Activated CD8-positive, alpha-beta memory T cell treated with anti-CD3 and anti-CD28 coated beads, Interleukin-2, amount 10 ng/mL, durations not matched to agents 7 days and 5 days (primary cell): ENCODE measurements around the gene PHF12. TPM values are rescaled to one million over a fixed set of nuclear protein-coding genes. Genes with fewer than 3 reads are reported as not detected.
A peak's percentile ranks its signal among the peaks of the same experiment; 100 is the strongest.

Experiments
- ATAC-seq: fragments of 150-1000 bp; cut with Tn5 transposase; one replicate; pipeline ENCODE4 v1.10.0; 2021; ENCODE audit warnings: moderate library complexity
- CTCF ChIA-PET: fragments of 350-600 bp; sonication (Branson Sonifier 250); formaldehyde crosslinking; loops from one replicate; lab custom pipeline; 2021; ENCODE audit warnings: antibody characterized with exemption; lab: Charles Lee
- DNase-seq: peaks from one replicate; pipeline ENCODE4 v3.0.0-alpha.2; 2020
- H3K27ac Mint-ChIP-seq: one replicate; pipeline ENCODE4 v1.8.0; 2021; ENCODE audit warnings: mild to moderate bottlenecking, mixed read lengths
- H3K27me3 Mint-ChIP-seq: one replicate; pipeline ENCODE4 v1.8.0; 2021; ENCODE audit warnings: mixed read lengths
- H3K36me3 Mint-ChIP-seq: one replicate; pipeline ENCODE4 v1.8.0; 2021; ENCODE audit warnings: mild to moderate bottlenecking, mixed read lengths
- H3K4me1 Mint-ChIP-seq: one replicate; pipeline ENCODE4 v1.8.0; 2021; ENCODE audit warnings: mixed read lengths
- H3K4me3 Mint-ChIP-seq: one replicate; pipeline ENCODE4 v1.8.0; 2021; ENCODE audit warnings: mild to moderate bottlenecking, moderate library complexity, mixed read lengths
- H3K9me3 Mint-ChIP-seq: one replicate; pipeline ENCODE4 v1.8.0; 2022; ENCODE audit warnings: low read depth, mixed read lengths
- total RNA-seq, 2 experiments: library from RNA; stranded (reverse); gene quantifications; one replicate each; pipeline ENCODE4 v1.2.3, GENCODE V29; 2021

PHF12 gene
- total RNA-seq, 2 experiments from 2014 or later = 79.5 to 85.8 TPM

DNA sequence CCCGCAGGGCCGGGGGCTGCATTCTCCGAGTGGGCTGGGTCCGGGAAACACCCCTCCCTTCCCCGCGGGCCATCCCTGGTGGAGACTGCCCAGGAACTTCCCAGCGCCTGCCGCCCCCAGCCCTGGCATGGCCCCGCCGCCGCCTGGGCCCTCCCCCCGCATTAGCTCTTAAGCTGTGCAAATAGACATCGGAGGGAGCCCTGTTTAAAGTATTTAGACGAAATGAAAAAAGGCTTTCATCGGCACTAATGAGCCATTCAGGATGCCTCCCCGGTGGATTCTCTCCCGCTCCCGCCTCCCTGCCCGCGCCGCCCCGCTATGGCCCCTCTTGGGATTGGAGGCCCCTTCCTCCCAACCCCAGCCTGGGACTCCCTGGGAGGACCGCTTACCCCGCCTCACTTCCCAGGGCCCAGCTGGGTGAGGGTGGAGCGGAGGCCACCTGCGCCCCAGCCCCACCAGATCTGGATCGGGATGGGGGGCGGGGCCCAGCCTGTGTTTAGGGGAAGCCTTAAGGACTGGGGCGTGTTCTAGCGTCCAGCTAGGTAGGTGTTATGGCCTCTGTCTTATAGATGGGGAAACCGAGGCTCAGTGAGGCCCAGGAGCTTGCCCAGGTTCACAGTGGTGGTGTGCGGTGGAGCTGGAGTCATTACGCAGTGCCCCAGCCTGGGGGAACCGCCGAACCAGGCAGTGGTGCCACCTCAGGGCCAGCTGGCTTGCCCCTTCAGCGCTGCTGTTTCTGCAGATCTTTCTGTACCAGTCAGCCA is 34.8 kb upstream of the PHF12 start:
- Mint-ChIP-seq H3K4me1 (peaks cover 21% of the 10 kb centered on the region), H3K27ac (no peak overlapping the region), H3K4me3 (no peak overlapping the region), H3K36me3 (no peaks in the 10 kb centered on the region), H3K9me3 (no peaks in the 10 kb centered on the region), H3K27me3 (no peaks in the 10 kb centered on the region)
- ATAC-seq (no peak), DNase-seq (no peak)
- CTCF ChIA-PET = interaction anchor here (0.7 to 1.8 kb wide), 2 partner anchors 20 to 131 kb away, joined by 3 to 11 read pairs; no protein-coding TSS in a partner anchor

DNA sequence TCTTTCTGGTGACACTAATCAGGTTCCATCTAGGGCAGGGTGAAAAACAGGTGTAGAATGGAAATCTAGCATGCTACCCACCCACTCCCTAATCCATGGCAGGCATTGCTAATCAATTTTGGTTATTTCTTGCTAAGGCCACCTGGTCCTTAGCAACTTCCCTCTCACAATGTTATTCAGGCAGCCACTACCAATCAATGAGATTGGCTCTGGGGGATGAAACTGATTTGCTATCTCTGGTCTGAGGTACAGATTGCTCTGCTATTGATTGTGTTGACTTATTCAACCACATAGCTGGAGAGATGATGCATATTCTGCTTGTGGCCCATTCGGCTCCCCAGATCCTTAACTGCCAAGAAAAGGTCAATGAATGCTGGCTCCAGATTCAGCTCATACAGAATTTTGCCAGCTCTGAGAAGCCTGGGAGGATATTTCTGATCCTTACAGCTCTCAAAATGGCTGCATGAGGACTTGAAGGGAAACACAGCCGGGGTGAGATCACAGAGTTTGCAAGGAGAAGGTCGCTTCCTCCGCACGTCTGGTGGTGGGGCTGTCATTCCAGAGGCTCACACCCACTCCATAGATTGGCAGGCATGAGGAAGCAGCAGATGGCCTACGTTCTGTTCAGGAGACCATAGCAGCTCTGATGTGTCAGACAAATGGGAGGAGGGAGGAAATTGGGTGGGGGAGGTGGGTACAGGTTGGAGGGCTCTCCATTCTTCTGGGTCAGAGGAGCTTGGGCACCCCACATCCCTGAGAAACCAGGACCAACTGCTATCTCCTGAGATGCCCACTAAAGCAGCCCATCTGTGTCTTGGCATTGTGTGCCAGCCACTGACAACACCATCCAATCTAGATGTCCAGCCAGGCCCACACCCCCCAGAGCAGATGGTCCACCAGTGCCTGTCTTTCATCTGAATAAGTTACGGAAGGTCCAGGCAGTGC is 32.2 kb upstream of the PHF12 start:
- peak overlapping the region; percentile 89 for H3K27ac Mint-ChIP-seq
- CTCF ChIA-PET = interaction anchor here (0.6 to 1.5 kb wide), 6 partner anchors 10 to 236 kb away, joined by 3 to 7 read pairs (median 4); no protein-coding TSS in a partner anchor
- no peaks in the 10 kb centered on the region for H3K36me3 Mint-ChIP-seq
- ATAC-seq (no peak), DNase-seq (no peak)
- no peaks in the 10 kb centered on the region for H3K27me3 Mint-ChIP-seq
- H3K4me3 Mint-ChIP-seq = no peak overlapping the region
- no peaks in the 10 kb centered on the region for H3K9me3 Mint-ChIP-seq
- peaks cover 21% of the 10 kb centered on the region for H3K4me1 Mint-ChIP-seq

- no peaks in the 10 kb centered on the region for H3K9me3 Mint-ChIP-seq
- no peak overlapping the region for H3K4me3 Mint-ChIP-seq
- CTCF ChIA-PET = interaction anchor here (1.2 to 3.1 kb wide), 5 partner anchors 12 to 135 kb away, joined by 4 to 22 read pairs (median 6); no protein-coding TSS in a partner anchor
- no peaks in the 10 kb centered on the region for H3K36me3 Mint-ChIP-seq
- peak; percentile 84 for DNase-seq
- peak; percentile 93 for ATAC-seq
- no peaks in the 10 kb centered on the region for H3K27me3 Mint-ChIP-seq
- H3K27ac Mint-ChIP-seq = peak overlapping the region; percentile 89
- H3K4me1 Mint-ChIP-seq = peaks cover 21% of the 10 kb centered on the region
Measured at GRCh38 chr17:28982131-28982793, 30.9 kb upstream of the PHF12 start.

- H3K27ac Mint-ChIP-seq = no peak overlapping the region
- H3K4me3 Mint-ChIP-seq = no peak overlapping the region
- no peak for ATAC-seq
- CTCF ChIA-PET = interaction anchor here (0.9 to 1.5 kb wide), 3 partner anchors 12 to 139 kb away, joined by 3 to 5 read pairs (median 4); no protein-coding TSS in a partner anchor
- no peaks in the 10 kb centered on the region for H3K9me3 Mint-ChIP-seq
- H3K27me3 Mint-ChIP-seq = no peaks in the 10 kb centered on the region
- H3K4me1 Mint-ChIP-seq = peaks cover 19% of the 10 kb centered on the region
- DNase-seq = no peak
- H3K36me3 Mint-ChIP-seq = no peaks in the 10 kb centered on the region
Measured at GRCh38 chr17:28978356-28978964, 27.1 kb upstream of the PHF12 start.

DNA sequence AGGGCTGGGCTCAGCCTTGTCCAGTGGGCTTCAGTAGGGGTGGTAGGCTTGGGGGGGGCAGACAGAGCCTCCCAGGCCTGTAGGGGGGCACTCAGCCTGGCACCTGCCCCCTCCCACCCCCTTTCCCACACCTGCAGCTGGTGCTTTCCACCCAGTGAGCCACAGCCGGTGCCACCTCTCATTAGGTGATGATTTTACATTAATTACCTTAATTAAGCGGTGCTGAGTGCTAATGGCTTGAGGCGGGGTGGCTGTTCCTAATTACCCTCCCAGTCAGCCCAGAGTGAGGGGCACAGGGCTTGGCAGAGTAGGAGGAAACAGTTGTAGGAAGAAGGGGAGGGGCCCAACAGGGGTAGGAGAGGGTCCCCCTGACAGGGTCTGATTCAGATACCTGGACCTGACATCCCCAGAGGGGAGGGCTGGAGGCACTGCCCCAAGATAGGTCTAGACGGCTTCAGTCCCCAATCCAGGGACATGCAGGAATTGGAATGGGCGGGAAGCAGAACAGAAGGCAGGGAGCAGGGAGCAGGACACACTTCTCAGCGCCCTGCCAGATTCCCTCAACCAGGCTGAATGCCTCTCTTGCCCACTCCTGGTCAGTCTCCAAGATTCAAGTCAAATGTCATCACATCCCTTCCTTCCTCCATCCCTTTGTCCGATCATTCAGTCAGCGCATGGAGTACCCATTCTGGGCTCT is 26.5 kb upstream of the PHF12 start:
- no peak overlapping the region for H3K27ac Mint-ChIP-seq
- H3K4me1 Mint-ChIP-seq = peaks cover 12% of the 10 kb centered on the region
- CTCF ChIA-PET = interaction anchor here (0.9 to 1.5 kb wide), 3 partner anchors 12 to 139 kb away, joined by 3 to 5 read pairs (median 4); no protein-coding TSS in a partner anchor

DNA sequence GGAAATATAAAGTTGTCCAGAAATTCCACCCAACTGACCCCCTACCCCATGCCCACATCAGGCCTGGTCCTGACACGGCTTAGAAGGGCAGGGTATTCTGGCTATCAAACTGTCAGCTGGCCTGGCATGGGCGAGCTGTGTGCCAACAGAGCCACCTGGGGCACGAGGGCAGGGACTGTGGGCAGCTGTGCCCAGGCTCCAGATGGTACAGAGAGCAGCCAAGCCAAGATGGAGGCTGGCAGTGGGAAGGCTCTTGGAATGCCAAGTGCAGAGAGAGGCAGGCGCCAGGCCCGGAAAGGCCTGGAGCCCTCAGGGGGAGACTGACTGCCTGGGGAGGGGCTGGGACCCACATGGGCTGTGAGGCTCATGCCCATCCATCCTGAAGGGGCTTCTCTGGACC is 24.3 kb upstream of the PHF12 start:
- DNase-seq (no peak), ATAC-seq (no peak)
- CTCF ChIA-PET = interaction anchor here (1.1 kb wide), 1 partner anchor 10 kb away, joined by 6 read pairs; no protein-coding TSS in a partner anchor
- no peaks in the 10 kb centered on the region for H3K4me1 Mint-ChIP-seq
- H3K27me3 Mint-ChIP-seq = no peaks in the 10 kb centered on the region
- H3K36me3 Mint-ChIP-seq = no peaks in the 10 kb centered on the region
- H3K27ac Mint-ChIP-seq = no peak overlapping the region
- no peak overlapping the region for H3K4me3 Mint-ChIP-seq
- H3K9me3 Mint-ChIP-seq = no peaks in the 10 kb centered on the region

More for the DNA sequence above, 26.5 kb upstream of the PHF12 start:
- DNase-seq (no peak), ATAC-seq (no peak)
- no peaks in the 10 kb centered on the region for H3K27me3 Mint-ChIP-seq
- H3K36me3 Mint-ChIP-seq = no peaks in the 10 kb centered on the region
- H3K4me3 Mint-ChIP-seq = no peak overlapping the region
- no peaks in the 10 kb centered on the region for H3K9me3 Mint-ChIP-seq

- CTCF ChIA-PET = interaction anchor here (1.1 kb wide), 1 partner anchor 9 kb away, joined by 6 read pairs; no protein-coding TSS in a partner anchor
- no peak for ATAC-seq
- Mint-ChIP-seq H3K9me3 (no peaks in the 10 kb centered on the region), H3K36me3 (no peaks in the 10 kb centered on the region), H3K4me1 (no peaks in the 10 kb centered on the region), H3K4me3 (no peak overlapping the region), H3K27me3 (peaks cover 3% of the 10 kb centered on the region), H3K27ac (no peak overlapping the region)
- DNase-seq = no peak
Measured at GRCh38 chr17:28975031-28975430, 23.7 kb upstream of the PHF12 start.

GRCh38 chr17:28974451-28974850 is 23.1 kb upstream of the PHF12 start:
- Mint-ChIP-seq H3K27ac (no peak overlapping the region), H3K27me3 (peaks cover 3% of the 10 kb centered on the region), H3K4me3 (no peak overlapping the region), H3K4me1 (no peaks in the 10 kb centered on the region), H3K36me3 (no peaks in the 10 kb centered on the region), H3K9me3 (no peaks in the 10 kb centered on the region)
- CTCF ChIA-PET = interaction anchor here (1.0 to 1.9 kb wide), 3 partner anchors 9 to 141 kb away, joined by 4 to 6 read pairs (median 5); no protein-coding TSS in a partner anchor
- ATAC-seq = no peak
- DNase-seq = no peak

DNA sequence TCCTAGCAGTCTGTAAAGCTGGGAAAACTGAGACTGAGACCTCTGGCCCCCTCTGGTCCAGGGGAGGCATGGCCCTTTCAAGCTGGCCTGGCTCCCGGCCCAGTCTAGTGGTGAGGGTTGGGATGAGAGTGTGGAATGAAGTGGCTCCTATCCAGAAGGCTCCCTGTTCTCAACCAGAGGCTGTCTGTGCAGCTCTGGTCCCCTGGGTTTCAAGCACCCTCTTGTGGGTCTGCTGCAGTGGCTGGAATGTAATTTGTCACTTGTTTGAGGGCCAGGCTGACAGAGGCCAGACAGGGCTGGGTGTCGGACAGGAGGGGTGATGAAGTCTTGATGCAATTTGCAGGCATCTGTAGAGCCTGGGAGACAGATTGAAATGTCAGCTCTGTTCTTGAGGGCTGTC is 22.1 kb upstream of the PHF12 start:
- ATAC-seq (no peak), DNase-seq (no peak)
- Mint-ChIP-seq H3K4me3 (no peak overlapping the region), H3K27me3 (peaks cover 3% of the 10 kb centered on the region), H3K36me3 (no peaks in the 10 kb centered on the region), H3K27ac (no peak overlapping the region), H3K9me3 (no peaks in the 10 kb centered on the region), H3K4me1 (no peaks in the 10 kb centered on the region)
- CTCF ChIA-PET = interaction anchor here (1.0 to 1.9 kb wide), 6 partner anchors 8 to 172 kb away, joined by 4 to 8 read pairs (median 5); no protein-coding TSS in a partner anchor

GRCh38 chr17:28972437-28972836 is 21.1 kb upstream of the PHF12 start:
- CTCF ChIA-PET = interaction anchor here (1.2 to 1.9 kb wide), 3 partner anchors 140 to 145 kb away, joined by 5 to 8 read pairs (median 5); no protein-coding TSS in a partner anchor
- ATAC-seq = no peak
- Mint-ChIP-seq H3K36me3 (no peaks in the 10 kb centered on the region), H3K27me3 (peaks cover 3% of the 10 kb centered on the region), H3K4me3 (no peak overlapping the region), H3K27ac (no peak overlapping the region), H3K4me1 (no peaks in the 10 kb centered on the region), H3K9me3 (no peaks in the 10 kb centered on the region)
- DNase-seq = no peak

- CTCF ChIA-PET = interaction anchor here (2.4 kb wide), 1 partner anchor 141 kb away, joined by 10 read pairs; no protein-coding TSS in a partner anchor
- Mint-ChIP-seq H3K36me3 (no peaks in the 10 kb centered on the region), H3K27me3 (peaks cover 3% of the 10 kb centered on the region), H3K27ac (no peak overlapping the region), H3K9me3 (no peaks in the 10 kb centered on the region), H3K4me3 (no peak overlapping the region), H3K4me1 (no peaks in the 10 kb centered on the region)
- DNase-seq (no peak), ATAC-seq (no peak)
Measured at GRCh38 chr17:28970879-28971278, 19.6 kb upstream of the PHF12 start.
